Immature natural killer cell (primary cell): ENCODE measurements around the gene OPTN. TPM values are rescaled to one million over a fixed set of nuclear protein-coding genes. Genes with fewer than 3 reads are reported as not detected.
"Not testable (repeated sequence)": the region's sequence is repeated elsewhere in the genome, so short reads cannot be mapped to it uniquely, and the experiment has no call there.

Source experiments
- DNase-seq, 3 donors: peaks; one replicate each; pipeline ENCODE4 v3.0.0; 2022; ENCODE audit warnings: mixed read lengths in 1 of 3
- H3K27ac Mint-ChIP-seq, 6 donors: one replicate each; pipeline ENCODE4 v1.8.0; 2020; ENCODE audit warnings: mixed read lengths in 6 of 6, mild to moderate bottlenecking in 5 of 6, inconsistent platforms in 4 of 6, moderate library complexity in 3 of 6
- H3K27me3 Mint-ChIP-seq, 3 donors: one replicate each; pipeline ENCODE4 v1.8.0; 2020 to 2021; ENCODE audit warnings: low read depth in 3 of 3, mild to moderate bottlenecking in 3 of 3, mixed read lengths in 3 of 3, moderate library complexity in 3 of 3, inconsistent platforms in 1 of 3
- H3K36me3 Mint-ChIP-seq, 3 donors: one replicate each; pipeline ENCODE4 v1.8.0; 2020; ENCODE audit warnings: mixed read lengths in 3 of 3, inconsistent platforms in 2 of 3, mild to moderate bottlenecking in 2 of 3
- H3K4me1 Mint-ChIP-seq, 2 donors: one replicate each; pipeline ENCODE4 v1.8.0; 2020; ENCODE audit warnings: inconsistent platforms in 2 of 2, mild to moderate bottlenecking in 2 of 2, mixed read lengths in 2 of 2, moderate library complexity in 1 of 2
- H3K4me3 Mint-ChIP-seq, 5 donors: one replicate each; pipeline ENCODE4 v1.8.0; 2020; ENCODE audit warnings: mild to moderate bottlenecking in 5 of 5, mixed read lengths in 5 of 5, inconsistent platforms in 3 of 5, moderate library complexity in 3 of 5
- H3K9me3 Mint-ChIP-seq, 6 donors: one replicate each; pipeline ENCODE4 v1.8.0; 2020; ENCODE audit warnings: mild to moderate bottlenecking in 6 of 6, mixed read lengths in 6 of 6, inconsistent platforms in 4 of 6, moderate library complexity in 3 of 6
- polyA plus RNA-seq, 3 donors: library from polyadenylated mRNA; unstranded; fragments of 300-500 nt; fragmentation: Illumina TruSeq; gene quantifications; one replicate each; pipeline ENCODE4 v1.2.3, GENCODE V29; 2021

OPTN gene
- polyA plus RNA-seq, 3 donors from 2014 or later = 35.4 to 103 (median 71.8) TPM

DNA sequence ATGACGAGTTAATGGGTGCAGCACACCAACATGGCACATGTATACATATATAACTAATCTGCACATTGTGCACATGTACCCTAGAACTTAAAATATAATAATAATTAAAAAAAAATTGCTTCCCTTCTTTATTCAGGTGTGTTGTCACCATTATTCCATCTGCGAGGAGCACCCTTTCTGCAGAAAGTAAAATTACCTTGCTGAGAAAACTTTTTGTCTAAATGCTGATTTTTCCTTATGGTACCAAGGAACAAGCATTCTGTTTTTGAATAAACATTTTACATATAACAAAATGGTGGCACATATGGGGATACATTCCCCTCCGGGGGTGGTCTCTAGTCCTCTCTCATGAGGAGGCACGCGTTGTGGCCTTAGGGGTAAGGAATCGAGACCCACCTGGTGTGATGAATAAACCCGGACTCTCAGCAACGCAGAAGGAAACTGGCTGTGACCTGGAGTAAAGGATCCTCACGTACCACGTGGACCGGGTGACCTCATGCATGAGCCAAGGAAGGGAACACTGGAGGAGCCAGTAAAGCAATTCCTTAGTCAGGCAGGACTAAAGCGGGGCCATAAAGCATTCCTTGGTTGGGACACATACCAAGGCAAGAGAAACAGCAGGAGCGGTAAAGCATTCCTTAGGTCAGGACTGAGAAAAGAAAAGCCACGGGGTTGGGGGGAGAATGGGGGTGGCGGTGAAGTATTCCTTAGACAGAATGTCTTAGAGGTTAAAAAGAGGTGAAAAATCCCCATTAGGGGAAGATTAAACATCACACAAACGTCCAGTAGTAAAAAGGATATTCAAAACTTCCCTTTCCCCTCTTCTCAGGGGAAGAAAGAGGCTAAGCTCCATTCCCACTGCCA, 20.8 kb upstream of the OPTN start:
- peaks cover 3 to 10% (median 6%) of the 10 kb centered on the region in 3 donors for H3K27me3 Mint-ChIP-seq
- peaks cover 6 to 37% (median 26%) of the 10 kb centered on the region in 6 donors for H3K9me3 Mint-ChIP-seq
- peaks cover 0 to 2% of the 10 kb centered on the region in 2 donors for H3K4me1 Mint-ChIP-seq
- H3K4me3 Mint-ChIP-seq = no peak overlapping the region
- H3K27ac Mint-ChIP-seq = no peak overlapping the region
- DNase-seq = no peak
- peaks cover 0 to 7% (median 6%) of the 10 kb centered on the region in 3 donors for H3K36me3 Mint-ChIP-seq

DNA sequence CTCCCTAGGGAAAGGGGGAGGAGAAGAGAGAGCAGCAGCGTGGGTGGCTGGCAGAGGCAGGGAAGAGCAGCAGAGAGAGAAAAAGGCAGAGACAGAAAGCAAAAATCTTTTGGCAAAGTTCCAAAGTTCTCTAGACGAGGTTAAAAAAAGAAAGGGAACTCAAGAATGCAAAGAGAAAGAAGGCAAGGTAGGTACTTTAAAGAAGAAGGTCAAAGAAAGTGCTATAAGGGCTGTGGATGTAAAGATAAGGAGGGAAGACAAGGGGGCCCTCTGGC, 20.2 kb upstream of the OPTN start:
- H3K36me3 Mint-ChIP-seq = peaks cover 0 to 7% (median 6%) of the 10 kb centered on the region in 3 donors
- peak overlapping the region in 1 of 6 donors; percentile 66 for H3K27ac Mint-ChIP-seq
- peaks cover 0 to 2% of the 10 kb centered on the region in 2 donors for H3K4me1 Mint-ChIP-seq
- no peak for DNase-seq
- peaks cover 3 to 10% (median 3%) of the 10 kb centered on the region in 3 donors for H3K27me3 Mint-ChIP-seq
- H3K4me3 Mint-ChIP-seq = no peak overlapping the region
- peaks cover 9 to 43% (median 29%) of the 10 kb centered on the region in 6 donors for H3K9me3 Mint-ChIP-seq

DNA sequence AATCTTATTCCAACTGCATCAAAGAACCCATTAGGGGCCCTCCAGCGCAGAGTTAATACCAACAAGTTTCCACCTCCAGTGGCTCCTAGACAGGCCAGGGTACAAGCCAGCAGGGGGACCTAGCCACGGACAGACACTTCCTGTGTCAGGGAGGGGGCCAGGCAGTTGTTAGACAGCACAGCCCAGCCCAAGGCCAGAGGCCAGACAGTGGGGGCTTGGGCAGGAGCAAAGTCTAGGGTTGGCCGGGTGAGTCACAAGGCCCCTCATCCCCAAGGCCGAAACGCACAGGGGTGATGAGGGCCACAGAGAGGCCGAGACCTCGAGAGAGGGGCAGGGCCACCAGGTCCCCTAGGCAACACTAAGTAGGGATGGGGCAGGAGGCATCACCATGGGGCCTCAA, 19.3 kb upstream of the OPTN start:
- no peak for DNase-seq
- no peaks in the 10 kb centered on the region for H3K4me1 Mint-ChIP-seq
- H3K4me3 Mint-ChIP-seq = no peak overlapping the region
- no peak overlapping the region for H3K27ac Mint-ChIP-seq
- peaks cover 9 to 45% (median 31%) of the 10 kb centered on the region in 6 donors for H3K9me3 Mint-ChIP-seq
- H3K36me3 Mint-ChIP-seq = peaks cover 0 to 7% (median 6%) of the 10 kb centered on the region in 3 donors
- H3K27me3 Mint-ChIP-seq = peaks cover 0 to 10% (median 3%) of the 10 kb centered on the region in 3 donors

DNA sequence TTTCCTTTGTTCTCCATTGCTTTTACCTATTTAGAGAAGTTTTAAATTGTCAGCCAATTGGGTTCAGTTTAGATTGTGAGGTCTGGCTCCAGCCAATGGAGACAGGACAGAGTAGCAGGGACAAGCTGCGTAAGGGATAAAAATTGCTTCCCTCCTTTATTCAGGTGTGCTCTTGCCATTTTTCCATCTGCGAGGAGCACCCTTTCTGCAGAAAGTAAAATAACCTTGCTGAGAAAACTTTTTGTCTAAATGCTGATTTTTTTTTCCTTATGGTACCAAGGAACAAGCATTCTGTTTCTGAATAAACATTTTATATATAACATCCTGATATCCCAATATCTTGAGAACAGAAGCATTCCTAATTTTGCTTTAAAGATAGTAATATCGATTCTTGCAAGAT, 16.3 kb upstream of the OPTN start:
- H3K4me3 Mint-ChIP-seq, H3K27me3 Mint-ChIP-seq, H3K4me1 Mint-ChIP-seq, DNase-seq, H3K27ac Mint-ChIP-seq, H3K36me3 Mint-ChIP-seq: not testable (repeated sequence)
- H3K9me3 Mint-ChIP-seq = peaks cover 9 to 46% (median 27%) of the 10 kb centered on the region in 6 donors

DNA sequence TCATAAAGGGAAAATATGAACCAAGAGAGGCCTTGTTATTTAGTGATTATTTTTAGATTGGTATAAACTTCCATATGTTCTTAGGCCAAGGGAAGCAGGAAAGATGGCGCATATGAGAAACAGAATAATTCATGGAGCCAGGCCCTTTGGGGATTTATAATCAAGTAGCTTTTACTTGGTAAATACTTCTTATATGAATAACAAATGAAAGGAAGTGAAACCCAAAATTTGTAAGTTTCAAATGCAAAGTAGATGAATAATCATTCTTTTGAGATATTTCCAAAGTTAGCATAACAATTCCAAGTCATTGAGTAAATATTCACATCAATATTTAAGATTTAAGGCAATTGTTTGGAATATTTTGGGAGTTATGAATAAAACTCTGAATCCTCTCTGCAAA, 13.9 kb upstream of the OPTN start:
- Mint-ChIP-seq H3K4me1 (no peaks in the 10 kb centered on the region), H3K9me3 (peaks cover 9 to 33% (median 19%) of the 10 kb centered on the region in 6 donors), H3K27me3 (peaks cover 0 to 2% (median 0%) of the 10 kb centered on the region in 3 donors), H3K27ac (no peak overlapping the region), H3K36me3 (peaks cover 0 to 7% (median 0%) of the 10 kb centered on the region in 3 donors), H3K4me3 (no peak overlapping the region)
- no peak for DNase-seq

DNA sequence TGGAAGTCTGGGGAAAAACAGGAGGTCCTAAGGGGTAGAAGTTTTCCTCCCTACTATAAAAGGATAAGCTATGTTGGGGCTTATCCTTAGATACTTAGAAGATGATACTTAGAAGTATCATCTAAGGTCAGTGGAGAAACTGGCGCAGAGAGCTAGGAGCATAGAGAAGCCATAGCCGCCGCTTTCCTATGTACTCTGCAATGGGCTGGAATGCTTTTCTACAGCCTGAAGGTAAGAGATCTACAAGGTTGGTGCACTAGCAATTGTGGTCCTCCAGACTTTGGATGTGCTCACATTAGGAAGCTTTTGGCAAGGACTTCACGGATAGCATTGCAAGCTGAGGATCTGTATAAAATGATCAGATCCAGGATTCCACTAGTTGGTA, 12.4 kb upstream of the OPTN start:
- H3K4me1 Mint-ChIP-seq = no peaks in the 10 kb centered on the region
- H3K4me3 Mint-ChIP-seq = no peak overlapping the region
- peaks cover 5 to 24% (median 12%) of the 10 kb centered on the region in 6 donors for H3K9me3 Mint-ChIP-seq
- H3K36me3 Mint-ChIP-seq = peaks cover 0 to 4% (median 4%) of the 10 kb centered on the region in 3 donors
- no peak overlapping the region for H3K27ac Mint-ChIP-seq
- no peak for DNase-seq
- H3K27me3 Mint-ChIP-seq = peaks cover 0 to 2% (median 1%) of the 10 kb centered on the region in 3 donors

DNA sequence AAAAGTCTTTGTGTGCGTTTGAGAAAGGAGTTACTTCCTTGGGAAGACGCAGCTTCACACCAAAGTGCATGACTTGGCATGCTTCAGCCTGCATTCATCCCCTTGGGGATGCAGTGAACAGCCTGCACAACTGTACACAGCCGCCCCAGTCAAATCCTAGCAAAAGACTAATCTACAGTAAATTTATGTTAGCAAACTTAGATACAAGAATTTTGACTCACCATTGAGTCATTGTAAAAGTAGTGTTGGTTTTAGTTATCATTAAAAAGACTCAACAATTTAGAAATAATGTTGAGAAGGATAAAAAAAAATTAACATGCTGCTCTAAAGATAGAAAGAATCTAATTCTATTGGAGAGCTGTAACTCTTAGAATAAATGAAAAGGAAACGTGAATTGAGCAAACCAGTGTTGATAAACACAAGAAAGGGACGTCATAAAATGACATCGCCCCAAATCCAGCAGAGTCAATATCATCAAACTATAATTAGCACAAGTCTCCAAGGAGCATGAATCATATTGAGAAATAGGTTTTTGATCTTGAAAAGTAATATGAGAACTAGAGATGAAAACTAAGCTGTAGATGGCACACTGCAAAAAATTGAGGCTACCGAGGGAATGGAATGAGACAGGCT, 11.9 kb upstream of the OPTN start:
- no peaks in the 10 kb centered on the region for H3K4me1 Mint-ChIP-seq
- H3K9me3 Mint-ChIP-seq = peaks cover 3 to 24% (median 11%) of the 10 kb centered on the region in 6 donors
- no peak overlapping the region for H3K27ac Mint-ChIP-seq
- DNase-seq = no peak
- H3K4me3 Mint-ChIP-seq = no peak overlapping the region
- H3K27me3 Mint-ChIP-seq = peaks cover 0 to 2% (median 1%) of the 10 kb centered on the region in 3 donors
- peaks cover 0 to 4% (median 4%) of the 10 kb centered on the region in 3 donors for H3K36me3 Mint-ChIP-seq

DNA sequence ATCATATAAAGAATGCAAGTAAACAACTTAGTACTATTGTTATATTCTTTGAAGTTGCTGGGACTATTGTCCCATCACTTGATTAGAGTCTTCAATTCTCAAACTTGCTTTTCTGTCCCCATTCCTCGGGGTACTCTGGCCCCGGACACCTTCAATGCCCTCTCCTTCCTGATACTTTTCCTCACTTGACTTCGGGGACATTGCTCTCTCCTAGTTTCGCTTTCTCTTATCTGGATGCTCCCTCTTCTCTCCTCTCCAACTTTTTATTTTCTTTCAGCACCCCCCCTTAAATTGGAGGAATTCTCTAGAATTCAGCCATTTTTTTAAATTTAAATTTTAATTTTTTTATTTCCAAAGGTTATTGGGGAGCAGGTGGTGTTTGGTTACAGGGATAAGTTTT, 10.6 kb upstream of the OPTN start:
- Mint-ChIP-seq H3K27ac (no peak overlapping the region), H3K36me3 (peaks cover 0 to 4% (median 4%) of the 10 kb centered on the region in 3 donors), H3K4me1 (no peaks in the 10 kb centered on the region), H3K27me3 (peaks cover 0 to 2% (median 1%) of the 10 kb centered on the region in 3 donors), H3K4me3 (no peak overlapping the region), H3K9me3 (peaks cover 2 to 12% (median 6%) of the 10 kb centered on the region in 6 donors)
- no peak for DNase-seq

DNA sequence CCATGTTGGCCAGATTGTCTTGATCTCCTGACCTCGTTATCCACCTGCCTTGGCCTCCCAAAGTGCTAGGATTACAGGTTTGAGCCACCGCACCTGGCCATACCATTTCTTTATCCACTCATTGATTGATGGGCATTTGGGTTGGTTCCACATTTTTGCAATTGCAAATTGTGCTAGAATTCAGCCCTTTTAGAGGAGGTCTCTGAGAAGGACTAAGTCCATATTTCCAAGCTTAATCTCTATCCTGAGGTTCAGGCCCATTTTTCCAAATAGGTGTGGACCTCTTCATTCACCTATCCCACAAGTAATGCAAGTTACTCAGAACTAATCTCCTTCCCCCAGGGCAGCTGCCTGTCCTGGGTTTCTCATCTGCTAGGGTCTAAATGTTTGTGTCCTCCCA, 9.7 kb upstream of the OPTN start:
- DNase-seq = no peak
- Mint-ChIP-seq H3K4me3 (no peak overlapping the region), H3K27ac (no peak overlapping the region), H3K9me3 (peaks cover 0 to 4% (median 0%) of the 10 kb centered on the region in 6 donors), H3K36me3 (peaks cover 0 to 4% (median 4%) of the 10 kb centered on the region in 3 donors), H3K4me1 (no peaks in the 10 kb centered on the region), H3K27me3 (peaks cover 0 to 2% (median 1%) of the 10 kb centered on the region in 3 donors)

DNA sequence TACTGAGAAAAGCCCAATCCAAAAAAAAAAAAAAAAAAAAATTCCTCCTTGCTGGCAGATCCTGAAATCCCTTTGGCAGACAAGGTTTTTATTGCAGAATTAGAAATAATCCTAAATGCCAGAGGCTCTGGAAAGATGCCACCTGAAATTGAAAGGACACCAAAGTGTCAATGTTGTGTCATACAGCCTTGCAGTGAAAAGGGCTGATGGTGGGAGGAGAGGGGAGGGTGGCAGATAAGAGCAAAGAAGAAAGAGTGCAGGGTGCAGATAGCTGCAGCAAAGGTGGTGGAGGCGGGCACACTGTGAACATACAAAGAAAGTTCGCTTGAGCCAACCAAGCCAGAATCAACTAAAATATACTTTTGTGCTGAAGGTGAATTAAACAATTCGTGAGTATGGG, 8.2 kb upstream of the OPTN start:
- Mint-ChIP-seq H3K27me3 (peaks cover 0 to 2% (median 1%) of the 10 kb centered on the region in 3 donors), H3K4me3 (no peak overlapping the region), H3K27ac (no peak overlapping the region), H3K4me1 (no peaks in the 10 kb centered on the region), H3K9me3 (no peaks in the 10 kb centered on the region), H3K36me3 (peaks cover 0 to 4% (median 4%) of the 10 kb centered on the region in 3 donors)
- no peak for DNase-seq

DNA sequence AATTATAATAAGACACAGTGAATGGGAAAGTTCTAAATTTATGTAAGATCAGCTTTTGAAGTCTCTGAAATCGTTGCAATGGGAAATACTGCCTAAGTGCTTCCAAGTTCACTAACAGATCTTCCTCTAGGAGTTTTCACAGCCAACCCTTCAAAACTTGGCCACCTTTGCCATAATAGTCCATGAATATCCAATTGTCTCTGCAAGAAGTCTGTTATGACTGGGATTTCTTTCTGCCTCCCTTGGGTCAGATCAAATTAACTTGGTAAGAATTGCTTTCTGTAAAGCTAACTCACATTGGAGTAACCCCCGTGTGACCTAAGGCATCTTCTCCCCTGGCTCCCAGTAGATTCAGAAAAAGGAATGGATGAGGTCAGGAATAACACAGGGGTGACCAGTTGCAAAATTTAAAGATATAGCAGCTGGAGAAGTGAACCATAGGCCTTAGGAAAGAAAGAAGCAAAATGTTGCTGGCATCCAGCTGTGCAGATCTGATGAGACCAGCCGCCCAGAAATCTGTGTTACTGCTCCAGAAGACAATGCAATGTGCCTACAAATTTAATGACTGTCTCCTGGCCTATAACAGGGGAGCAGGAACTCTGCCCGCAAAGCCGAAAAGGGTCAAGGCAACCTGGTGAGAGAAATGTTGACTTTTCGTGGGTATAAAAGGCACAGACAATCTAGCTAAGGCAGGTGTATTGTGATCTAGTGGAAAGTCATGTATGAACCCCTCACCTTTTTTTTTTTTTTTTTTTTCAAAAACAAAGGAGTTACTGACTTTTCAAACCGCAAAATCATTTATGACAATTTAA, 7.5 kb upstream of the OPTN start:
- H3K36me3 Mint-ChIP-seq = peaks cover 0 to 4% (median 4%) of the 10 kb centered on the region in 3 donors
- DNase-seq = no peak
- no peaks in the 10 kb centered on the region for H3K9me3 Mint-ChIP-seq
- H3K27ac Mint-ChIP-seq = no peak overlapping the region
- H3K4me1 Mint-ChIP-seq = no peaks in the 10 kb centered on the region
- no peak overlapping the region for H3K4me3 Mint-ChIP-seq
- H3K27me3 Mint-ChIP-seq = peaks cover 0 to 1% (median 0%) of the 10 kb centered on the region in 3 donors

DNA sequence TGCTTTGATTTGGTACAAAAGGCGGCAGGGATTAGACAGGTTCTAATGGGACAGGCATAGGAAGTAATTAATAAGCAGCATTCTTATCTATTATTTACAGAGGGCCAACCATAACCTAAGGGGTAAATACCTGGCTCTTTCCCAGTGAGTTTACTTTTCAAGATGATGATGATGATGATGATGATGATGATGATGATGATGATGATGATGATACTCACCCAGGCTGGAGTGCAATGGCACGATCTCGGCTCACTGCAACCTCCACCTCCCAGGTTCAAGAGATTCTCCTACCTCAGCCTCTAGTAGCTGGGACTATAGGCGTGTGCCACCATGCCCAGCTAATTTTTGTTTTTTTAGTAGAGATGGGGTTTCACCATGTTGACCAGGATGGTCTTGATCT, 5.9 kb upstream of the OPTN start:
- not testable (repeated sequence) for H3K27ac Mint-ChIP-seq, H3K4me1 Mint-ChIP-seq, H3K4me3 Mint-ChIP-seq, H3K9me3 Mint-ChIP-seq, DNase-seq, H3K36me3 Mint-ChIP-seq, H3K27me3 Mint-ChIP-seq

DNA sequence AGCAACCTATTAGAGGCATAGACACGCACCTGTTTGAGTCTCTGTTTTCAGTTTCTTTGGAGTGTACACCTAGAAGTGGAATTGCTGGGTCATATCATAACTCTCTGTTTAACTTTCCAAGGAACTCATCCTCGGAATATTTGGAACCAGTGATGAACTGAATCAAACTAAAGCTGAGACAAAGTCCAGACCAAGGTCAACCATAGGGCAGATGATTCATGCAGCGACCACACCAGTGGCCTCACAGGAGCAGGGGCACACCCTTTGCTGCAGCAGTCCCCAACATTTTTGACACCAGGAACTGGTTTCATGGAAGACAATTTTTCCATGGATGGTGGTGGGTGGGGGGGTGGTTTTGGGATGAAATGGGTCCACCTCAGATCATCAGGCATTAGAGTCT, 4.9 kb upstream of the OPTN start:
- Mint-ChIP-seq H3K9me3 (no peaks in the 10 kb centered on the region), H3K4me3 (no peak overlapping the region), H3K4me1 (peaks cover 8% of the 10 kb centered on the region in 2 donors), H3K36me3 (peaks cover 0 to 4% (median 4%) of the 10 kb centered on the region in 3 donors), H3K27ac (no peak overlapping the region), H3K27me3 (peaks cover 2 to 11% (median 7%) of the 10 kb centered on the region in 3 donors)
- DNase-seq = no peak
